Middle frontal gyrus (tissue), 1 donor: ENCODE measurements around the gene SLC25A11.
"Not testable (repeated sequence)": the region's sequence is repeated elsewhere in the genome, so short reads cannot be mapped to it uniquely, and the experiment has no call there.

Experiments used
- DNase-seq: peaks from one replicate; pipeline ENCODE4 v3.0.0-alpha.2; 2015; ENCODE audit warnings: low spot score; ENCODE audit errors: extremely low spot score

SLC25A11 gene

GRCh38 chr17:4945176-4945943 lies 5.5 kb upstream of the SLC25A11 start:
- DNase-seq = no peak

DNA sequence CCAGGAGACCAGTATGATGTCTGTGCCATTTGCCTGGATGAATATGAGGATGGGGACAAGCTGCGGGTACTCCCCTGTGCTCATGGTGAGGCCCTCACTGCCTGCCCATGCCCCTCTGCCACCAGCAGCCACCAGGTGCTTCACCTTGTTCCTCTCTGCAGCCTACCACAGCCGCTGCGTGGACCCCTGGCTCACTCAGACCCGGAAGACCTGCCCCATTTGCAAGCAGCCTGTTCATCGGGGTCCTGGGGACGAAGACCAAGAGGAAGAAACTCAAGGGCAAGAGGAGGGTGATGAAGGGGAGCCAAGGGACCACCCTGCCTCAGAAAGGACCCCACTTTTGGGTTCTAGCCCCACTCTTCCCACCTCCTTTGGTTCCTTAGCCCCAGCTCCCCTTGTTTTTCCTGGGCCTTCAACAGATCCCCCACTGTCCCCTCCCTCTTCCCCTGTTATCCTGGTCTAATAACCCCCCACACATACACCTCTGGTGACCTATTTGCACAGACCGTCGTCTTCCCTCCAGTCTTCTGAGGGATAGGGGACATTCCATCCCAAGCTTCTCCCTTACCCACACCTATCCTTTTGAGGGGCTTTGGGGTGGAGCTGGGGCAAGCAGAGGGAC lies 4.8 kb upstream of the SLC25A11 start:
- DNase-seq = no peak

DNA sequence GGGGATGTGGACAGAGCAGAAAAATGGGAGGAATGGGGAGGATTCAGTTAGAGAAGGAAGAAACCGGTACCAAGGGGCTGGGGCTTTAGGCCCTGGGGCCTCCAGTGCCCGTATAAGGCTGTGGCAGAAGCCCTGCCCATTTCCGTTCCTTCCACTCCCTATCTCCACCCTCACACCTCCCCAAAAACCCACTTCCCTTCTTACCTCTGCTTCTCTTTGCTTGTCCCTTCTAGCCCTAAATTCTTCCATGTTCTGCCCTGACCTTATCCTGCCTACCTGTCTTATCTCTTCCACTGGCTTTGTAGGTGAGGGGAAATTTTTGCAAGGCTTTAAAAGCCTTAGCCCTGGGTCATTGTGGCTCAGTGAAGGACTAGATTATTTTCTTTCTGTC lies 4.3 kb upstream of the SLC25A11 start:
- DNase-seq = no peak

DNA sequence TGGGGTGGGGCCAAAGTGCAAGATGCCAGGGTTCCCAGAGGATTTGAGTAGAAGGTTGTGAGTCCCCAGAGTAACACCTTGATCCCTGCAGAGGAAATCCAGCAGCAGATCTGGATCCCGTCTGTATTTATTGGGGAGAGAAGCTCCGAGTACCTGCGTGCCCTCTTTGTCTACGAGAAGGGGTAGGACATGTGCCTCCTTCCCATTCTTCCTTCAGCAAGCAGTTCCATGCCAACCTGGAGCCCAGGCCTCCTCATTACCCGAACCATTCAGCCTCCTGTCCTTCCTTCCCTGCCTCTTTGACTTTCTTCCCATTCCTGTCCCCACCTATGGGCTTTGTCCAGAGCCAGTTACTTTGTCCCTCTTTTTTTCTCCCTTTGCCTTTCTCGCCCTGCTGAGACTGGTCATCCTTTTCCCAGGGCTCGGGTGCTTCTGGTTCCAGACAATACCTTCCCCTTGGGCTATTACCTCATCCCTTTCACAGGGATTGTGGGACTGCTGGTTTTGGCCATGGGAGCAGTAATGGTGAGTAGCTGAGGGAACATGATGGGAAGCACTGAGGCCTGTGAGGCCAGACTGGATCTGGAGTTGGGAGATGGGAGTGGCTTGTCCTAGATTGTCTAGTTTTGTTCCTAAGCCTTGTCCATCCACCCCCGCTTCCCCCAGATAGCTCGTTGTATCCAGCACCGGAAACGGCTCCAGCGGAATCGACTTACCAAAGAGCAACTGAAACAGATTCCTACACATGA lies 3.1 kb upstream of the SLC25A11 start:
- DNase-seq = no peak

GRCh38 chr17:4941319-4941610 lies 1.4 kb upstream of the SLC25A11 start:
- DNase-seq = no peak

- no peak for DNase-seq
These were observed 891 bp upstream of the SLC25A11 start for GRCh38 chr17:4940555-4941318.

- DNase-seq = no peak
These were observed 375 bp downstream of the SLC25A11 start for GRCh38 chr17:4939546-4939795.

- DNase-seq = no peak
These were observed 929 bp downstream of the SLC25A11 start for GRCh38 chr17:4938688-4939545.

DNA sequence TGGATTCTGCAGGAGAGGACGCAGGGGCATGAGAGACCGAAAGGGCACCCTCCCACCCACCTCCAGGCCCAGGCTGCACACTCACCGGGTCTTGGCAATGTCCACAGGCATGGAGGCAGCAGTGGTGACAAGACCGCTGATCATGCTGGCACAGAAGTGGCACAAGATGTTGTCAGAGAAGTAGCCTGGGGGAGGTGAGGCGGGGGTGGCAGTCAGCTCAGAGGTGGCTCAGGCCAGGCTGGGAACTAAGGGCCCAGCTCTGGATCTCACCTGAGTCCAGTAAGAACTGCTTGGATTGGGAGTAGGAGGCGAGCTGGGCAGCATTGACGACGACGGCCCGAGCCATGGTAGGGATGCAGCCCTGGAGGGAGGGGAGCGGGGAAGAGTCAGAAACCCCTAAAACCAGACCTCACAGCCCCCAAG lies 1.8 kb downstream of the SLC25A11 start:
- no peak for DNase-seq

DNA sequence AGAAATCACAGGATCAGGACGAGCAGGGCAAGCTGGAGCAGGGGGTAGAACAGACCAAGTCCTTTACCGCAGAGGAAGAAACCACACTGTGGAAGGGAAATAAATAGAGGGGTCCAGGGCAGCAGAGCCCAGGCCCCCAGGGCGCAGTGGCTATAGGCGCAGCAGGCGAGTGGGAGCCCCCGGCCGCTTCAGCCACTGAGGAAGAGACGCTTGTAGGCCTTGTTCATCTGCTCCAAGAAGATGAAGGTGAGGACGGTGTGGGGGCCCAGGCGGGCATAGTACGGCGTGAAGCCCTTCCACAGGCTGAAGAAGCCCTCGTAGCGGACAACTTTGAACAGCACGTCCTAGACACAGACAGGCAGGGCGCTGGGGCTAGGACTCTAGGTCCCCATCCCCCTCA lies 2.3 kb downstream of the SLC25A11 start:
- DNase-seq = no peak

- DNase-seq = no peak
These were observed 3.4 kb downstream of the SLC25A11 start for GRCh38 chr17:4936436-4936835.

DNA sequence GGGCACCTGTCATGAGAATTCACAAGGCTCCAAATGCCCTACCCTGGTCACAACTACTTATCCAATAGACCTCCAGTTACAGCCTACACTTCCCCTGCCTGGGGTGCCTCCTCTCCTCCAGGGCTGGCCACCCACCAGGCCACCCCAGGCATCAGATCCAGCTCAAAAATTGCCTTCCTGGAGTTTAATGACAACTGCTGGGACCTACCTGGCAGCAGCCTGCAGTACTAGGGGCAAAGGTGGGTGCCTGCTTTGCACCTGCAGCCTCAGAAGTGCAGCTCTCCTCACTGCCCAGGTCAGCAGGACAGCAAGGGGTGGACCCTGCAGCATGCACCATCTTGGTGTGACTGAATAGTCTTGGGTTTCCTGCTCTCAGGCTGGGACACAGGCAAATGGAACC lies 4.2 kb downstream of the SLC25A11 start:
- DNase-seq = no peak

- no peak for DNase-seq
These were observed 5.5 kb downstream of the SLC25A11 start for GRCh38 chr17:4934173-4934979.

DNA sequence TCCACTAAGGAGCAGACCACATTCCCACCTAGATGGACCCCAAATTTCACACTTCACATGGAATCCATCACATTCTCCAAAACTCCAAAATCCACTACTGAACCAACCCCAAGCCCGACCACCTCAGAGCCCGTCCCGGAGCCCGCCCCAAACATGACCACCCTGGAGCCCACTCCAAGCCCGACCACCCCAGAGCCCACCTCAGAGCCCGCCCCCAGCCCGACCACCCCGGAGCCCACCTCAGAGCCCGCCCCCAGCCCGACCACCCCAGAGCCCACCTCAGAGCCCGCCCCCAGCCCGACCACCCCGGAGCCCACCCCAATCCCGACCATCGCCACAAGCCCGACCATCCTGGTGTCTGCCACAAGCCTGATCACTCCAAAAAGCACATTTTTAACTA lies 6.2 kb downstream of the SLC25A11 start:
- no peak for DNase-seq

GRCh38 chr17:4932756-4933155 lies 7.1 kb downstream of the SLC25A11 start:
- no peak for DNase-seq

DNA sequence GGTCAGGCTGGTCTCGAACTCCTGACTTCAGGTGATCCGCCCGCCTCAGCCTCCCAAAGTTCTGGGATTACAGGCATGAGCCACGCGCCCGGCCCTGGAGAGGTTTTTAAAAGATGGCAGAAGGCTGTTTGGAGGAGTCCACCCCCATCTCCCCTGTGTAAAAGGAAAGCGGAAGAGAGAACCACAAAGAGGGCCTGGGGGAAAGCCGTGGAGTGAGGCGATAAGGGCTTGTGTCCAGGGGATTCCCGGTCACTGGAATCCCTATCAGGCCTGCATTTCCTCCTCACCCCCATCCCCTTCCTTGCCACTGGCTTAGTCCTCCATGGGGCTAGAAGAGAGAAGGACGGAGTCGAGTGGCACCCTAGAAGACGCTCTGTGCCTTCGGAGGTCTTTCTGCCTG lies 7.9 kb downstream of the SLC25A11 start, which contains the start of gene GP1BA:
TSS of gene GP1BA (plus strand) at position 315 of the 400 bp plus-strand sequence. CDS start 328 bp downstream, outside the sequence.
- DNase-seq = no peak

DNA sequence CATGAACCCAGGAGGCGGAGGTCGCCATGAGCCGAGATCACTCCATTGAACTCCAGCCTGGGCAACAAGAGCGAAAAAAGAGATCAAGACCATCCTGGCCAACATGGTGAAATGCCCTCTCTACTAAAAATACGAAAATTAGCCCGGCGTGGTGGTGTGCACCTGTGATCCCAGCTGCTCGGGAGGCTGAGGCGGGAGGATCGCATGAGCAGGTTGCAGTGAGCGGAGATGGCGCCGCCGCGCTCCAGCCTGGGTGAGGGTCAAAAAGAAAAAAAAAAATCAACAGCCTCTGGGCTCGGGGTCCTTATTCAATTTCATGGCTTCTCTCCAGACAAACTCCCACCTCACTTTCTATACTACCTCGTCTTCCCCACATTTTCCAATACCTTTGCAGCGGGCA lies 11.0 kb downstream of the SLC25A11 start:
- no peak for DNase-seq

DNA sequence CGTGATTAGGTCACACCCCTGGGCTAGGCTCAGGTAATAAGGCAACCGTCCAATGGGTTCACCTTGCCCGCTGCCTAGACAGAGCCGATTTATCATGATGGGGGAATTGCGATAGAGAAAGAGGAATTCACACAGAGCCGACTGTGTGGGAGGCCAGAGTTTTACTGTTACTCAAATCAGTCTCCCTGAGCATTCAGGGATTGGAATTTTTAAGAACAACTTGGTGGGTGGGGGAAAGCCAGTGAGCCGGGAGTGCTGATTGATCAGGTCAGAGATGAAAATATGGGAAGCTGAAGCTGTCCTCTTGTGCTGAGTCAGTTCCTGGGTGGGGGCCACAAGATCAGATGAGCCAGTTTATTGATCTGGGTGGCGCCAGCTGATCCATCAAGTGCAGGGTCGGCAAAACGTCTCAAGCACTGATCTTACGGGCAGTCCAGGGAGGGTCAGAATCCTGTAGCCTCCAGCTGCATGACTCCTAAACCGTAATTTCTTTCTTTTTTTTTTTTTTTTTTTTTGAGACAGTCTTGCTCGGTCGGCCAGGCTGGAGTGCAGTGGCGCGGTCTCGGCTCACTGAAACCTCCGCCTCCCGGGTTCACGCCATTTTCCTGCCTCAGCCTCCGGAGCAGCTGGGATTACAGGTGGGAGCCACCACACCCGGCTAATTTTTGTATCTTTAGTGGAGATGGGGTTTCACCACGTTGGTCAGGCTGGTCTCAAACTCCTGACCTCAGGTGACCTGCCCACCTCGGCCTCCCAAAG lies 13.1 kb downstream of the SLC25A11 start:
- DNase-seq = not testable (repeated sequence)

DNA sequence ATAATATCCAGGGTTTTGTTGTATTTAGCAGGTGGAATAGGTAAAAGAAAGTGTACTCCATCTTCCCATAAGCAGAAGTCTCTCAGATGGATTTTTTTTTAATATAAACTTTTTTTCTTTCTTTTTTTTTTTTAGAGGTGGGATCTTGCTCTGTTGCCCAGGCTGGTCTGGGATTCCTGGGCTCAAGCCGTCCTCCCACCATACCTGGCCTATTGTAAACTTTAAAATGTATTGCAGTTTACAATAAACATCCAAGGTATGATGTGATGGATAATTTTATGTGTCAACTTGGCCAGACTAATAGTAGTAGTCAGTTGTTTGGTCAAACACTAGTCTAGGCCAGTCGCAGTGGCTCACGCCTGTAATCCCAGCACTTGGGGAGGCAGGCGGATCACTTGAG lies 18.5 kb downstream of the SLC25A11 start:
- no peak for DNase-seq
